NCI-H1092 (cell line): ENCODE data around the gene RASGRF1.
"Not testable (repeated sequence)": the region's sequence is repeated elsewhere in the genome, so short reads cannot be mapped to it uniquely, and the experiment has no call there.

Experiments
- DNase-seq: peaks from one replicate; lab custom pipeline; 2025; lab: John Stamatoyannopoulos, UW

RASGRF1 gene

DNA sequence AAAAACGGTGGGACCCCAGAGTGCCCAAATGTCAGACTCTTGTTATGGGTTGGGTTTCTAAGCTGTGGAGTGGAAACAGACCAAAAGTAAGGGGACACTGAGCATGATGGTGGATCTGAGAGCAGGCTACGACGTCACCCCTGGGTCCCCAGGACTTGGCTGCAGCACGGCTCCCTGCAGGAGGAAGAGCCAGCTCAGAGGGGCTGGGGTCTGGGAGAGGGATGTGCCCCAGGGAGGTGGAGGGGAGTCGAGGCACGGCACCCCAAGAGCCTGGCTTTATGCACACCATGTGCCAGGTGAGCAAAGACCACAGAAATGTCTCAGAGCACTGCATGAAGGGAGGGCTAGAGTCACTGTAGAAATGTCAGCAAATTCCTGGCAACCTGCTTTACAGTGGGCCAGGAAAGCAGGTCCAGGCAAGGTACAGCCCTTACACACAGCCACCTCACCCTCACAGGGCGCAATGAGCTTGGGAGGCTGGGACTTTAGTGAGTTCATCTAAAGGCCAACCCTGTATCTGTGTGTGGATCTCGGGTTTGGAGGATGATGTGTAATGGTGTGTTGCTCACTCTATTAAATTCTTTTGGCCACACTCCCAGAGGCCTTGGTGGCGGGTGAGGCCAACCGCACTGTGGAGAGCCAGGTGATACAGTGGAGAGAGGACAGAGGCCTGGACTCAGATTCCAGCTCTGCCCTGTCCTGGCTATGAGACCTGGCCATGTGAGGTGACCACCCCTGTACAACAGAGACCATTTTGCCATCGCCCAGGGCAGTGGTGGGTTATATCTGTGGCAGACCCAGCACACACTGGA, 159.8 kb downstream of the RASGRF1 start:
- peak; percentile 41 for DNase-seq

DNA sequence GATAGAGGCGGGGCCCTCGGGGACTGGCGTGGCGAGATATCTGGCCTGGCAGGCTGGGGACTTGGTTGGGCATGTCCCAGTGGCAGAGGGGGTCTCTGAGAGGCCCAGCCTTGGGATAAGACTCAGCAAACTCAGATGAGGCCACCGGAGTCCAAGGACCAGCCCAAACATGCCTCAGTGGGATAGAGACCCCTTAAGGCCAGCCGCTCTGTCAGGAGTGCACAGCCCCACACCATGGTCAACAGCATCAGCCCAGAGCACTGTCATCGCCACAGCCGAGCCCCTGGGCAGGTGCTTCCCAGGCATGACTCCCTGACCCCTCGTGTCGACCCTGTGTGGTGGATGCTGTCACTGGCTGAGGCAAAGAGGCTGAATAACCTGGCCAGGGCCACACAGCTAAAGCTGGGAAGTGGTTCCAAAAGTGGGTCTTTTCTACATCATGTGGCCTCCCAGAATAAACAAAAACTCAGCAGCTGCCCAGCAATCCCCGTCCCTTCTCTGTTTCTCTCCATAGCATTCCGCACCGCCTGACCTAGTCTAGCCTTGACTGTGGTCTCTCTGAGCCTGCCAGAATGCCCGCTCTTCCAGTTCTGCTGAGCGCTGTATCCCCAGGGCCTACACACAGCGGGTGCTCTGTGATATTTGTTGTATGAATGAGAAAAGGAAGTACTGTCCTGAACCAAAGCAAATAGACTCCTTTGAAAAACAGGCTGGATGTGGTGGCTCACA, 160.9 kb downstream of the RASGRF1 start:
- no peak for DNase-seq

DNA sequence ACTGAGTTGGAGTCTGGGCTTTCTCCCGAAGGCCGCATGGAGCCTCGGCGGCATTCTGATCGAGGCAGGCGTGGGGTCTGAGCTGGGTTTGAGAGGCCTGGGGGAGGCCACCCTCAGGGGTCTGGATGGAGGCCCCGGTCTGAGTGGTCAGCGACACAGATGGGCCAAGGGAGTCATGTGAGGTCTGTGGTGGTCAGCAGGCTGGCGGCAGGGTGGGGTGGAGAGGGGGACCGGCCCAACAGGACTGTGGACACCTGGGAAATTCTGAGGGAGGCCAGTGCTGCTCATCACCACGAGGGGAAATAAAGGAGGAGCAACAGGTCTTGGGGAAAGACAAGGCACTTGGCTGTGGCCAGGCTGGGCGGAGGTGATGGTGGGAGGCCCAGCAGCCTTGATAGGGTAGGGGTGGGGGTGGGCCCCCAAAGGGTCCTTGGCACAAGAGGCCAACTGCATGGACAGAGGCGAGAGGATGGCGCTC, 161.9 kb downstream of the RASGRF1 start:
- no peak for DNase-seq

DNA sequence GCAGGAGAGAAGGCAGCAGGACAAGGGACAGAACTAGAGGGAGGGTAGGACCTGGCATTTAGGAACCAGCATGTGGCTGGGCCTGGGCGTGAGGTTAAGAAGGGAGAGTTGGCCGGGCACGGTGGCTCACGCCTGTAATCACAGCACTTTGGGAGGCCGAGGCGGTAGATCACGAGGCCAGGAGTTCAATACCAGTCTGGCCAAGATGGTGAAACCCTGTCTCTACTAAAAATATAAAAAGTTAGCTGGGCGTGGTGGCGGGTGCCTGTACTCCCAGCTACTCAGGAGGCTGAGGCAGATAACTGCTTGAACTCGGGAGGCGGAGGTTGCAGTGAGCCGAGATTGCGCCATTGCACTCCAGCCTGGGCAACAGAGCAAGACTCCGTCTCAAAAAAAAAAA, 162.4 kb downstream of the RASGRF1 start:
- DNase-seq: not testable (repeated sequence)

DNA sequence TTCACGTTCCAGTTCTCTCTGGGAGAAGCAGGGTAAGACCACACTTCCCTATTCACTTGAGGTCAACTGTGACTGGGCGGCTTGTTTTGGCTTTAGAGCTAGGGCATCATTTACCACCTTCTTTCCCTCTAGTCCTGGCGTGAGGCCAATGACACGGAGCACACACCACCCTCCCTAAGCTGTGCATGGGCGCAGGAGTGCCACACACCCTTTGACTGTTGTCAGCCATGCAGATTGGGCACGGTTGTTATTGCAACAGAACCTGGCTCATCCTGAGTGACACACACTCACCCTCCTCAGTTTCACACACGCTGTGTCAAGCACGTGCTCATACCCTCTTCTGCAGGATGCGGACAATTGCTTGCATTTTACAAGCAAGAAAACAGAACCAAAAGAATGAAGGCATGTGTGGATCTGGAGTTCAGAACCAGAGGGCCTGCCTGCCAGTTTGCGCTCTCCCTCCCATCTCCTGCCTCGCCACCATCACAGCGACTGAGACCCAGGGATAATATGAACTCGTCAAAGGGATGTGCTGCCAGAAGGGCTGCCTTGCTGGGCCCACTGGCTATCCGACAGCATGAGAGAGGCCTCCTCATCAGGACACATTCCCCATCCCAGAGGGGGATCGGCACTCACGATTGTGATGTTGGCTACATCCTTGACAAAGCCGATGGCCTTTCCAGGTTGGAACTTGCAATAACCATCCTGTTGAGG, 163.3 kb downstream of the RASGRF1 start:
- no peak for DNase-seq

DNA sequence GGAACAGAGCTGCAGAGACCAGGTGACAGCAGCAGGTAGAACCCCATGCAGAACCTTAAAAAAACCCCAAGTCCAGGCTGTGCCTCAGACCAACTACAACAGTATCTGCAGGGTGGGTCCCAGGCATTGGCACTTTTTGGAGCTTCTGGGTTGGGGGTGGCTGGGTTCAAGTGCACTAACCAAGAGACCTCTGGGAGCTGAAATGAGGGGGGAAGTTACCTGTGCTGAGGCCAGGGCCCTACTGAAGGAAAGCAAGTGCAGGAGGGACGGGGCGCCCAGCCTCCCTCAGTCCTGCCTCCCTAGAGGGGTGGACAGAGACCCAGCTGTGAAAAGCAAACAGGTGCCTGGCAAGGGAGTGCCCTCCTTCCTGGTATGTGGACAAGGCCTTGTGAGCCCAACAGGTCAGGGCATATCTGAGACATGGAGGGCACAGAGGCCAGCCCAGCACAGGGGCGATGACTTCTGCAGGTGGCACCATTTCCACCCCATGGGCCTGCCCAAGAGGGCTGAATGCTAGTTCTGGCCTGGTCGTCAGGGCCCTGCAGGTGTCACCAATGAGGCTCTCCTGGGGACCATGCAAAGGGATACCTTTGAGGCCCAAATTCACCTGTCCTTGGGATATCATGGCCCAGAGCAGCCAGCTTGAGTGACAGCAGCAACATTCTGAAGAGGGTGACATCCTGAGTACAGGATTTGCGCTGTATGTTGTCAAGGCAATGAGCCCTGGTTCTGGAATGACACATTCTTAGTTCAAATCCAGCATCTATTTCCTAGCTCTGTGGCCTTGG, 164.4 kb downstream of the RASGRF1 start:
- no peak for DNase-seq

DNA sequence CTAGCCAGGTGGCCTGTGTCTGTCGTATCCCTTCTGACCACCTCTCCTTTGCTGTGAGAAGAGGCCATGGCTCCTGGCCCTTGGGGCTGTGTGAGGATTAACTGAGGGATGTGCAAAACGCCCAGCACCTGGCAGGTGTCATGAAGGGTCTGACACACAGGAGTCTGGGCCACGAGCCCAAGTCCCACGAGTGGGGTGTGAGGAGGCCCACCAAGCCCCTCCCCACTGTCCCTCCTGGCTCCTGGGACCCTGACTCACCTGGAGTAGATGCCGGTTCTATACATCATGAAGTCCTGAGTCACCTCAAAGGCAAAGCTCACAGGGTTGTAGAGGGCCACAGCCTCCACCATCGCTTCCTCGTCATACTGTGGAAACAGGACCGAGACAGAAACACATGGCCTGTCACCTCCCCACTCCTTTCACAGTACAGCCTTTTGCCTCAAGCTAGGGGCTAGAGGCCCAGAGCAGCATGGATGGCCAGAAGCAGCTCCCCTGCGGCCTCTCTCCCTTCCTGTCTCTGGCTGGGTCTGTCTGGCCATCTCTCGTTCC, 165.4 kb downstream of the RASGRF1 start:
- DNase-seq: no peak

DNA sequence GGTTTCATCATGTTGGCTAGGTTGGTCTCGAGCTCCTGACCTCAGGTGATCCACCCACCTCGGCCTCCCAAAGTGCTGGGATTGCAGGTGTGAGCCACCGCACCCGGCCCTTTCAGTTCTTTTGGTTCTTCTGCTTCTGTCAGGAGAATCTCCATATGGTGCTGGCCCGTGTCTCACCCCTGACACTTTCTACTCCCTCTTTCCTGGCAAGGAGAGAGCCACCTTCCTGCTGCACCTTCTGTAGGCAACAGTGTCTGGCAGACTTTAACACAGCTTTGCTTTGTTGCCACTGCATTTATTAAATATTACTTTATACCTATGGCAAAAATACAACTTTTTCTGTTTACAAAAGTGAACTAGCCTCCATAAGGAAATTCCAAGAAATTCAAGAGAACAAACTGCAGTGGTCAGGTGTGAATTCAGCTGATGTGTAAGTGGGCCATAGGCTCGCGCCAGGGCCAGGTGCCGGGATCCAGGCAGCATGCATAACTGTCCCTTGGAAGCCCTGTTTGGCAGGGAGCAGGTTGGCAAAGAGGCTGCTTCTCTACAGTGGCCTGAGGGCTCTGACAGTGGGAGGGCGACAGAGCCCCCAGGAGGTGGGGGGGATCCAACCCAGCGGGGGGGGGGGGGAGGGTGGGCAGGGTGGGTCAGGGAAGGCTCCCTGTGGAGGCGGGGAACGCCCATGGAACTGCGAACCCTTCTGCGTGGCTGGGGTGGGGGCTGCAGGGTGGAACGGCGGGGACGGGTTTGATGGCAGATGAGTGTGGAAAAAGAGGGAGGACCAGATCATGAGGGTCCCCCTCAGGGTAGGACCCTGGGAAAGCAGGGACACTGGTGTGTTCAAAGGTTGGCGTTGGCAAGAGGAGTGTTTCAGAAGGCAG, 166.9 kb downstream of the RASGRF1 start:
- DNase-seq: no peak

DNA sequence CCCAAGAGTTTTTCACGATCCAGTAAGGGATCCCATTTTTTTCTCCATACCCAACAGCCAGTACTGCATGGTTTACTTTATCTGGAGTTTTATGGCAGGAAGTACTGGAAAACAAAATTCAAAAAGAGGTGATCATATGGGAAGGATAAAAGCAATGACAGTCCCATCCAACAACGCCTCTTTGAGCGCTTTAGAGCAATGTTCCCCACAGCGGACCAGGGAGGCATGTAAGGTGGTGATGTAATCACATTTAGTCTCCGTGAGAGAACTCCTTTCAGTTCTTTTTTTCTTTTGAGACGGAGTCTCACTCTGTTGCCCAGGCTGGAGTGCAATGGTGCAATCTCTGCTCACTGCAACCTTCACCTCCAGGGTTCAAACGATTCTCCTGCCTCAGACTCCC, 167.6 kb downstream of the RASGRF1 start:
- DNase-seq: no peak

DNA sequence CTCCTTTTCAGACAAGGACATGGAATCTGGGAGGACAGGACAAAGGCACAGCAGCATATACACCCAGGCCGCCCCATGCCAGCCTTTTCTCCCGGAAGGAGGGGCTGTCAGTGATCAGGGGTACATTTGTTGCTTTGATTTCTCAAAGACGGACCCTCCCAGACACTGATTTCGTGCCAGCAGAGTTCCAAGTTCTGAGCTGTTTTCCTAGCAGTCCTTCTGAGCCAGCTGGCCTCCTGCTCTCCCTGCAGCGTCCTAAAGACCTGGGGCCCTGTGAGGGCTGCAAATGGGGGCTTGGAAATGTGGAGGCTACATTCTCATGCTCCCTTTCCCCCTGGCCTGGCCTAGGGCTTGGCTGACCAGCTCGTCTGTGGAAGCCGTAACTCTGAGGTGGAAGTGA, 168.1 kb downstream of the RASGRF1 start:
- DNase-seq: no peak

DNA sequence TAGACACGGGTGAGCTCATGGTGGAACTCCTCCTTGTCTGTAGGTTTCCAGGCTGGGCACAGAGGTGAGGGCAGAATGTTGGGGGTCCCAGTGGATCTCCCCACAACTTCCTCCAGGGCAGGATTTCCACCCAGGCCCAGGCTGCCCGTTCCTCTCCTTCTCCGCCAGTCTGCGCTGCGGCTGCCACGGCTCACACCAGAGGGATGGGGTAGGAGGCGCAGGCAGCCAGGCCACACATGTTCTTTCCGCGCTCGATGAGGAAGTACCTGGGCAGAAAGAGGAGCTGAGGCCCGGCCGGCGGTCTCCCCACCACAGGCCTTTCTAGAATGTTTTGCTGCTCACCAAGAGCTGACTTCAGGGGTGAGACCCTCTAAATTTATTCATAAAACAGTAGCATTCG, 168.6 kb downstream of the RASGRF1 start:
- DNase-seq: no peak

DNA sequence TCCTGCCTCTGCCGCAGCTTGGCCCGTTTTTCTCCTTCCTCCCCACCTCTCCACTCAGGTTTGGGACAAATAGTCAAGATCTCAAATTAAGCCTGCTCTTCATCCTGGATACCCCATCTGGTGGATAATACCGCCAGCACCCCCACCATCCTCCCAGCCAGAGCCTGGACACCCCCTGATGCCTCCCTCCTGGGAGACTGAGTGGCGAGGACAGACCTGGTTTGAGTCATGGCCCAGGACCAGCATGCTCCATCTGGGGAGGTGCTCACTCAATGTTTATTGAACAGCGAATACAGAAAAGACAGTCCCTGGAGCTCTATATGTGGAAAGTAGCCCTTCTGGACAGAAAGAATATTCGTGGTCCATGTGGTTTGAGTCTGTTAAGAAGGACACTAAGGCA, 169.1 kb downstream of the RASGRF1 start:
- DNase-seq: no peak

DNA sequence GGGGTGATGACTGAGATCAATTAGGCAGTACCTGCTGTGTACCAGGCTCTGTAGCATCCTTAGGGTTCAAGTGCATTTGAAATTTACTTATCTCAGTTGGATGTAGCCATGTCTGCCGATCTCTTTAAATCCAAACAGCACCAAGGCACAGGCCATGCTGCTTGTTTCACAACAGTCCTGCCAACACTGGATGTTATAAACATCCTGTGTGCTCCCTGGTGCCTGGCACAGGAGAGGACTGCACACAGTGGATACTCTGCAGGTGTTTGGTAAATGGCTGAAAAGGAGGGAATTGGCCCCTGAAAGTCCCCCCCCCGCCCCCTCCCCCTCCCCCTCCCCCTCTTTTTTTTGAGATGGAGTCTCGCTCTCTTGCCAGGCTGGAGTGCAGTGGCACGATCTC, 172.7 kb downstream of the RASGRF1 start:
- no peak for DNase-seq

DNA sequence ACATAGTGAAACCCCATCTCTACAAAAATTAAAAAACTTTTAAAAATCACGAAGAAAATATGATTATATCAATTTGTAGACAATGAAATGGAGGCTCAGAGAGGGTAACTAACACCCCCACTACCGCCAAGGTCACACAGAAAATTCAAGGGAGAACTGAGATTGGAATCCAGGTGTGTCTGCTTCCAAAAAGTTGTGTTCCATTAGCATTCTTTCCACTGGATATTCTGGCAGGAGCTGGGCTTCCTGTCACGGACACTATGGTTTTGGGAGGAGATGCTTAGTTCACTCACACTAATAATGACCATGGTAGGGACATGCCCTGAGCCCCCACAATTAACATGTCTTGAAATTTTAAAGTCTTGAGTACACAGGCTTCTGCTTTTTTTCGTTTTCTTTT, 174.5 kb downstream of the RASGRF1 start:
- no peak for DNase-seq

DNA sequence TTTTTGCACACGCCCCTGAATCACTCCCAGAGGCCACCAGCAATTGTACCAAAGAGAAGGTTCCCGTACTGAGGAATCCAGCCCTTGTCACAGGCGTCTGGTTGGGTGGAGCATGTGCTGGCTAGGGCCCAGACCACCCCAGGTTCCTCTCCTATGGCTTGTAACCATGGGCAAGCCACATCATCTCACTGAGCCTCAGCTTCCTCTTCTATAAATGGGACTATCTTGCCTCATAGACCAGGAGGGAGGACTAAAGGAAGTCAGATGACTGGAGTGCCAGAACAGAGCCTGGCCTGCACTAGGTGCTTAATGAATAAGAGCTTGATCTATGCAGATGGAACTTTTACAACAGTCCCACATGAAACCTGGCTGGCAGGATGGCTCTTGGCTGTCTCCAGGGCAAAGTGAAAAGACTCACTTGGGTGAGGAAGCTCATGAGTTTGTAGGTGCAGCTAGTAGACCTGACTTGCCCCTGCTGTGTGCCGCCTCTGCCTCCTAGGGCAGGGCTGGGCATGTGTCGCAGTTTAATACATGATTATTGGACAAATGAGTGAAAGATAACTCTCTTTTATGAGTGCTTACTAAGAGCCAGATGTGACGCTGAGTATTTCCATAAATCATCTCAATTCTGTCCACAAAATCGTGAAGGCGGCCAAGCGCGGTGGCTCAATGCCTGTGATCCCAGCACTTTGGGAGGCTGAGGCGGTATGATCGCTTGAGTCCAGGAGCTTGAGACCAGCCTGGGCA, 175.1 kb downstream of the RASGRF1 start:
- DNase-seq: no peak

DNA sequence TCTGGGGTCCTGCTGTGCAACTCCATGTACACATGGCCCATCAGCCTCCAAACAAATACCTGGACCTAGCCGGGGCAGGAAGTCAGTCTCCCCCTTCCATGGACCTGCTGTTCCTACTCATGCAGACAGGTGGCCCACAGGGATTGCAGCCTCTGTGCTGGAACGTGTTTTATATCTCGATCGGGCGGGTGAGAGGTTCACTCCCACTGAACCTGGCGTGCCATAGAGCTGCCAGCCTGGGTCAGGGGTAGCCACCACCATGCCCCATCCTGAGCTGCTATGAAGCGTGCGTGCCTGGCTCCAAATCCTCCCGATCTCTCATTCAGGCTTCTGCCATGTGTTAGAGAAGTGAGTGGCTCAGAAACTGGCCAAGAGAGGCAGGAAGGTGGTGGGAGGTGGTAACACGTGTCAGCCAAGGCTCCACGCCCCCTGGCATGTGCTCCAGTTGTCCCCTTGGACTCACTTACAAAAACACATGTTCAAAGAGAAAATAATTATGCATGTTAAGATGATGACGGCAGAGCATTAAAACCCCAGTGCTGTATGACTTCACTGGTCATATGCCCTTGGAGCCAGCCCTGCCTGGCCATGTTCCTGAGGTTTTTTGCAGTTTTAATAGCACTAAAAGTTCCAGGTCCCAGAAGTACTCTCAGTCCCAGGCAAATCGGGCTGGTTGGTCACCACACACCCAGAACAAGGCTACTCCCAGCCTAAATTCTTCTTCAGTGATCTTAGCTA, 176.4 kb downstream of the RASGRF1 start:
- DNase-seq: no peak

DNA sequence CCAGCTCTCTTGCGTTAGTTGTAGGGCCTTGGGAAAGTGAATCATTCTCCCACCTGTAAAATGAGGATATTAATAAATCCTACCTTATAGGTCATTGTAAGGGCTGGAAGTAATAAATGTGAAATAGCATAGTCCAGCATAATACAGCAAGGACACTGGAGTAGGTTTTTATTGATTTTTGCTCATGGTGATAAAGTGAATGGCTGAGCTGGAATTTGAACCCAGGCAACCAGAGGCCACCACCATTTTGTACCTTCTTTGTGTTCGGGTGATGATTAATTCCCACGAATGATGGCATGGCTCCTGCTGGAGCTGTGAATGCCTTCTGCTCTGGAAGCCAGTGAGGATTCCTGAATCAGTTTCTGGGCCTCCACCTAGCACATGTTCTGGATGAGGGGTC, 177.6 kb downstream of the RASGRF1 start:
- no peak for DNase-seq

DNA sequence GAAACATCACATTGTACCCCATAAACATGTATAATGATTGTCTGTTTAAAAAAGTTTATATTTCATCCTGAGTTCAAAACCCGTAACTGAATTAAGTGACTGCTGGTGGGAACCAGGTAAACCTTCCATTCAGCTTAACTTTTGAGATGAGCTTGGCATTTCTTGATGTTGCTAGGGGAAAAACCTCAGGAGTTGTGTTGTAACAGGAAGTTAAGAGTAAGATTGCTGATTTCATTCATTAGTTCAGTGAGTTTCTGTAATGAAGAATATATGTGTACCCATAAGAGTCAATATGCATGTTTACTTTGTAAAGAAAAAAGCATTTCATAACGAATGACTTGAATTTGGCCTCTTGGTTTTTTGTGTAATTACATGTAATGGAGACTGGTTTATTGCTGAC, 178.3 kb downstream of the RASGRF1 start:
- DNase-seq: no peak

DNA sequence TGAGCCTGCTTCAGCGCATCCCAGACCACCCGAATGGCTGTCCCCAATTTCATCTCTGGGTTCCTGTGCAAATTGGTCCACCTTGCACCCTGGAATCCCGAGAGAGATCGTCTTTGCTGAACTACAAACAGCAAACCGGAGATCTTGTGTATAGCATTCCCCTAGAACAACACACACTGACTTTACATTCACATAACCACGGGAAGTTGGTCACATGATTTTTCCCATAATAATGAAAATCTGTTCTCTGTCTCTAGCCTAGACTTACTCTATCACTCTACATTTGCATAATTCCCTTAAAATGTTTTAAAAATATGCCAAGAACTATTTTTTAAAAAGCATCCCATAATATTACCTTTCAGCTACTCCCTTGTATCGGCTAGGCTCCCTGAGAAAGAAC, 180.3 kb downstream of the RASGRF1 start:
- no peak for DNase-seq
